ENCODE results near the gene MFGE8.

DNA sequence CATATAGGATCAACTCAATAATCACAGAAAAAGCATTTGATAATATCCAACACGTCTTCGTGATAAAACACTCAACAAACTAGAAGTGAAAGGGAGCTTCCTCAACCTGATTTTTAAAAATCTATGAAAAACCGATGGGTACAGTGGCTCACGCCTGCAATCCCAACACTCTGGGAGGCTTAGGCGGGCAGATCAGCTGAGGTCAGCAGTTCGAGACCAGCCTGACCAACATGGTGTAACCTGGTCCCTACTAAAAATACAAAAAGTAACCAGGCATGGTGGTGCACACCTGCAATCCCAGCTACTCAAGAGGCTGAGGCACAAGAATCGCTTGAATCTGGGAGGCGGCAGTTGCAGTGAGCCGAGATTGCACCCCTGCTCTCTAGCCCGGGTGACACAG, 2.2 kb upstream of the MFGE8 start:
- no peak for TF ChIP-seq EZH2phosphoT487 (IDR thresholded peaks at IDR 0.05; ENCODE audit: insufficient read depth, low read depth)
- no peak for TF ChIP-seq EZH2 (IDR thresholded peaks at IDR 0.05; ENCODE audit: insufficient read depth, poor library complexity, severe bottlenecking)

Data from GM23248 (cell line).